ENCODE data around the gene KCNH2. TPM values are rescaled to one million over a fixed set of nuclear protein-coding genes. Genes with fewer than 3 reads are reported as not detected.
A peak's percentile ranks its signal among the peaks of the same experiment; 100 is the strongest.

Gene KCNH2
- total and polyA plus RNA-seq, 2 experiments from 2014 or later = 2.6 to 14.7 TPM

DNA sequence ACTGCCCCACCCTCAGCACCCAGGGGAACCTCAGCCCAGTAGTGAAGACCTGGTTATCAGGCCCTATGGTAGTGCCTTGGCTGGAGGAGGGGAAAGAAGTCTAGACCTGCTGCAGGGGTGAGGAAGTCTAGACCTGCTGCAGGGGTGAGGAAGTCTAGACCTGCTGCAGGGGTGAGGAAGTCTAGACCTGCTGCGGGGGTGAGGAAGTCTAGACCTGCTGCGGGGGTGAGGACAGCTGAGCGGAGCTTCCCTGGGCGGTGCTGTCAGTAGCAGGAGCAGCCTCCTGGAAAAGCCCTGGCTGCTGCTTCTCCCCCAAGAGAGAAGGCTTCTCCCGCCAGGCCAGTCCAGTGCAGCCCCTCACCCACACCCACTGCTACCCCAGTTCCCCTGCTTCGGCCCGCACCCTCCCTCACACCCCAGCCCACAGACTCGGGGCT is 19.0 kb upstream of the KCNH2 start:
- Mint-ChIP-seq H3K4me1 (peaks cover 15% of the 10 kb centered on the region), H3K27ac (no peak overlapping the region), H3K4me3 (no peak overlapping the region), H3K27me3 (ENCODE audit: insufficient read depth, low read depth, poor library complexity) (peaks cover 15% of the 10 kb centered on the region), H3K36me3 (ENCODE audit: low read depth) (peaks cover 3% of the 10 kb centered on the region), H3K9me3 (peaks cover 2% of the 10 kb centered on the region; the same call in 2 of the 3 replicates)
- peak overlapping the region; percentile 76; the same call in 1 of the 2 replicates for H2AFZ ChIP-seq
- no peaks in the 10 kb centered on the region for H3F3A ChIP-seq (replicated peaks; ENCODE audit: low read depth)
- DNase-seq (ENCODE audit: low spot score) (no peak), ATAC-seq (no peak)
- H3K9me2 ChIP-seq (ENCODE audit: insufficient read depth) = no peaks in the 10 kb centered on the region
- H3K4me3 ChIP-seq = no peak overlapping the region
- TF ChIP-seq, protein P1, sequence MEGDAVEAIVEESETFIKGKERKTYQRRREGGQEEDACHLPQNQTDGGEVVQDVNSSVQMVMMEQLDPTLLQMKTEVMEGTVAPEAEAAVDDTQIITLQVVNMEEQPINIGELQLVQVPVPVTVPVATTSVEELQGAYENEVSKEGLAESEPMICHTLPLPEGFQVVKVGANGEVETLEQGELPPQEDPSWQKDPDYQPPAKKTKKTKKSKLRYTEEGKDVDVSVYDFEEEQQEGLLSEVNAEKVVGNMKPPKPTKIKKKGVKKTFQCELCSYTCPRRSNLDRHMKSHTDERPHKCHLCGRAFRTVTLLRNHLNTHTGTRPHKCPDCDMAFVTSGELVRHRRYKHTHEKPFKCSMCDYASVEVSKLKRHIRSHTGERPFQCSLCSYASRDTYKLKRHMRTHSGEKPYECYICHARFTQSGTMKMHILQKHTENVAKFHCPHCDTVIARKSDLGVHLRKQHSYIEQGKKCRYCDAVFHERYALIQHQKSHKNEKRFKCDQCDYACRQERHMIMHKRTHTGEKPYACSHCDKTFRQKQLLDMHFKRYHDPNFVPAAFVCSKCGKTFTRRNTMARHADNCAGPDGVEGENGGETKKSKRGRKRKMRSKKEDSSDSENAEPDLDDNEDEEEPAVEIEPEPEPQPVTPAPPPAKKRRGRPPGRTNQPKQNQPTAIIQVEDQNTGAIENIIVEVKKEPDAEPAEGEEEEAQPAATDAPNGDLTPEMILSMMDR (conservative IDR thresholded peaks at IDR 0.05; ENCODE audit: low read depth in 2 of 2) = no peak
- TF ChIP-seq JUNB (IDR thresholded peaks at IDR 0.05; ENCODE audit: unreplicated experiment) (no peak), CREB1 (CRISPR knock-in tag; IDR thresholded peaks at IDR 0.05; ENCODE audit: low read depth) (no peak), NANOG (IDR thresholded peaks at IDR 0.05; ENCODE audit: borderline replicate concordance) (no peak)
- no peaks in the 10 kb centered on the region for H3K36me3 ChIP-seq (ENCODE audit: insufficient read depth)
- peaks cover 8% of the 10 kb centered on the region; the same call in 1 of the 2 replicates for H3K4me1 ChIP-seq (ENCODE audit: insufficient read depth)
- no peaks in the 10 kb centered on the region for H3K79me2 ChIP-seq (replicated peaks; ENCODE audit: insufficient read depth)
- H3K4me2 ChIP-seq = peak overlapping the region; percentile 14; the same call in 1 of the 2 replicates
- H3K27ac ChIP-seq (ENCODE audit: low read depth) = no peak overlapping the region
- H3K27me3 ChIP-seq (ENCODE audit: insufficient read depth) = no peaks in the 10 kb centered on the region
- no peaks in the 10 kb centered on the region for H4K20me1 ChIP-seq (replicated peaks; ENCODE audit: insufficient read depth)

DNA sequence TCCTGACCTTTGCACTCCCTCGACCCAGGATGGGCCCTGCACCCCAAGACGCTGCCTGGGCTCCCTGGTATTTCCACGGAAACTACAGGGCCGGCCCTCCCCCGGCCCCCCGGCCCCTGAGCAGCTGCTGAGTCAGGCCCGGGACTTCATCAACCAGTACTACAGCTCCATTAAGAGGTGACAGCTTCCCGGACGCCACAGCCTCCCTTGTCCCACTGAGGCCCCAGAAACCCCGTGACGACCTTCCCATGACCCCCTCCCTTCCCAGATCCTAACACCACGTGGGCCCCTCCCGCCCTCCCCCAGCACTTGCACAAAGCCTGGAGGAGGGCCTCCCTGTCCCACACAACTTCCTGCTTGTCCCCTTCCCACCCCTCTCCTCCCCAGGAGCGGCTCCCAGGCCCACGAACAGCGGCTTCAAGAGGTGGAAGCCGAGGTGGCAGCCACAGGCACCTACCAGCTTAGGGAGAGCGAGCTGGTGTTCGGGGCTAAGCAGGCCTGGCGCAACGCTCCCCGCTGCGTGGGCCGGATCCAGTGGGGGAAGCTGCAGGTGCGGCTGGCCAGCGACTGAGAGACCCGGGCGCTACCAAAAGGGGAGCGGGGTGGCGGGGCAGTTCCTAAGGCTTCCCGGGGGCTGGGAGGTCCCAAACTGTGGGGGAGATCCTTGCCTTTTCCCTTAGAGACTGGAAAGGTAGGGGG is 18.4 kb upstream of the KCNH2 start:
- Histone ChIP-seq H3K9me2 (ENCODE audit: insufficient read depth) (no peaks in the 10 kb centered on the region), H3K4me2 (peak overlapping the region; percentile 14; the same call in 1 of the 2 replicates), H2AFZ (peak overlapping the region; percentile 76; the same call in 1 of the 2 replicates), H3K36me3 (ENCODE audit: insufficient read depth) (no peaks in the 10 kb centered on the region), H3K79me2 (replicated peaks; ENCODE audit: insufficient read depth) (no peaks in the 10 kb centered on the region), H3K4me1 (ENCODE audit: insufficient read depth) (peaks cover 8% of the 10 kb centered on the region; the same call in 1 of the 2 replicates), H3K27me3 (ENCODE audit: insufficient read depth) (no peaks in the 10 kb centered on the region), H4K20me1 (replicated peaks; ENCODE audit: insufficient read depth) (no peaks in the 10 kb centered on the region), H3K27ac (ENCODE audit: low read depth) (no peak overlapping the region), H3F3A (replicated peaks; ENCODE audit: low read depth) (no peaks in the 10 kb centered on the region), H3K4me3 (no peak overlapping the region)
- DNase-seq (ENCODE audit: low spot score) (peak; percentile 49), ATAC-seq (peak; percentile 13)
- peaks cover 15% of the 10 kb centered on the region for H3K4me1 Mint-ChIP-seq
- H3K36me3 Mint-ChIP-seq (ENCODE audit: low read depth) = peaks cover 3% of the 10 kb centered on the region
- H3K27ac Mint-ChIP-seq = no peak overlapping the region
- H3K9me3 Mint-ChIP-seq = peaks cover 3% of the 10 kb centered on the region; the same call in 2 of the 3 replicates
- peaks cover 11% of the 10 kb centered on the region for H3K27me3 Mint-ChIP-seq (ENCODE audit: insufficient read depth, low read depth, poor library complexity)
- no peak overlapping the region for H3K4me3 Mint-ChIP-seq
- TF ChIP-seq EZH2phosphoT487 (IDR thresholded peaks at IDR 0.05; ENCODE audit: unreplicated experiment) (no peak), ZNF331 (CRISPR knock-in tag; IDR thresholded peaks at IDR 0.05; ENCODE audit: low read depth) (no peak), POLR2AphosphoS5 (IDR thresholded peaks at IDR 0.05; ENCODE audit: low read depth) (no peak)
- TF ChIP-seq, protein P2, sequence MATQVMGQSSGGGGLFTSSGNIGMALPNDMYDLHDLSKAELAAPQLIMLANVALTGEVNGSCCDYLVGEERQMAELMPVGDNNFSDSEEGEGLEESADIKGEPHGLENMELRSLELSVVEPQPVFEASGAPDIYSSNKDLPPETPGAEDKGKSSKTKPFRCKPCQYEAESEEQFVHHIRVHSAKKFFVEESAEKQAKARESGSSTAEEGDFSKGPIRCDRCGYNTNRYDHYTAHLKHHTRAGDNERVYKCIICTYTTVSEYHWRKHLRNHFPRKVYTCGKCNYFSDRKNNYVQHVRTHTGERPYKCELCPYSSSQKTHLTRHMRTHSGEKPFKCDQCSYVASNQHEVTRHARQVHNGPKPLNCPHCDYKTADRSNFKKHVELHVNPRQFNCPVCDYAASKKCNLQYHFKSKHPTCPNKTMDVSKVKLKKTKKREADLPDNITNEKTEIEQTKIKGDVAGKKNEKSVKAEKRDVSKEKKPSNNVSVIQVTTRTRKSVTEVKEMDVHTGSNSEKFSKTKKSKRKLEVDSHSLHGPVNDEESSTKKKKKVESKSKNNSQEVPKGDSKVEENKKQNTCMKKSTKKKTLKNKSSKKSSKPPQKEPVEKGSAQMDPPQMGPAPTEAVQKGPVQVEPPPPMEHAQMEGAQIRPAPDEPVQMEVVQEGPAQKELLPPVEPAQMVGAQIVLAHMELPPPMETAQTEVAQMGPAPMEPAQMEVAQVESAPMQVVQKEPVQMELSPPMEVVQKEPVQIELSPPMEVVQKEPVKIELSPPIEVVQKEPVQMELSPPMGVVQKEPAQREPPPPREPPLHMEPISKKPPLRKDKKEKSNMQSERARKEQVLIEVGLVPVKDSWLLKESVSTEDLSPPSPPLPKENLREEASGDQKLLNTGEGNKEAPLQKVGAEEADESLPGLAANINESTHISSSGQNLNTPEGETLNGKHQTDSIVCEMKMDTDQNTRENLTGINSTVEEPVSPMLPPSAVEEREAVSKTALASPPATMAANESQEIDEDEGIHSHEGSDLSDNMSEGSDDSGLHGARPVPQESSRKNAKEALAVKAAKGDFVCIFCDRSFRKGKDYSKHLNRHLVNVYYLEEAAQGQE (IDR thresholded peaks at IDR 0.05; ENCODE audit: unreplicated experiment) = no peak
- TF ChIP-seq, protein P3, sequence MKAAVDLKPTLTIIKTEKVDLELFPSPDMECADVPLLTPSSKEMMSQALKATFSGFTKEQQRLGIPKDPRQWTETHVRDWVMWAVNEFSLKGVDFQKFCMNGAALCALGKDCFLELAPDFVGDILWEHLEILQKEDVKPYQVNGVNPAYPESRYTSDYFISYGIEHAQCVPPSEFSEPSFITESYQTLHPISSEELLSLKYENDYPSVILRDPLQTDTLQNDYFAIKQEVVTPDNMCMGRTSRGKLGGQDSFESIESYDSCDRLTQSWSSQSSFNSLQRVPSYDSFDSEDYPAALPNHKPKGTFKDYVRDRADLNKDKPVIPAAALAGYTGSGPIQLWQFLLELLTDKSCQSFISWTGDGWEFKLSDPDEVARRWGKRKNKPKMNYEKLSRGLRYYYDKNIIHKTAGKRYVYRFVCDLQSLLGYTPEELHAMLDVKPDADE (IDR thresholded peaks at IDR 0.05) = no peak

All from GM23338 (cell line).